ENCODE data around the gene COL6A2. TPM values are rescaled to one million over a fixed set of nuclear protein-coding genes. Genes with fewer than 3 reads are reported as not detected.

The COL6A2 gene
- total RNA-seq, 1 donor from 2014 or later, result 157 TPM

GRCh38 chr21:46062471-46063211 lies 35.3 kb upstream of the COL6A2 start:
- no peak for TF ChIP-seq CTCF (IDR thresholded peaks at IDR 0.05; ENCODE audit: borderline replicate concordance)
- DNase-seq, result no peak

GRCh38 chr21:46063227-46063626 lies 34.7 kb upstream of the COL6A2 start:
- intact Hi-C loops (cut with micrococcal nuclease), result no loop called here
- TF ChIP-seq CTCF (IDR thresholded peaks at IDR 0.05; ENCODE audit: borderline replicate concordance), result no peak
- Histone ChIP-seq H3K27me3 (ENCODE audit: low read depth) (peaks cover 9% of the 10 kb centered on the region), H3K36me3 (no peaks in the 10 kb centered on the region), H3K27ac (replicated peaks) (no peak overlapping the region), H3K4me1 (peaks cover 39% of the 10 kb centered on the region), H3K9me3 (replicated peaks) (peaks cover 27% of the 10 kb centered on the region), H3K4me3 (no peak overlapping the region)
- DNase-seq, result no peak

More at GRCh38 chr21:46062471-46063211, 35.3 kb upstream of the COL6A2 start:
- intact Hi-C loops (cut with micrococcal nuclease), result no loop called here
- Histone ChIP-seq H3K4me1 (peaks cover 35% of the 10 kb centered on the region), H3K27ac (replicated peaks) (no peak overlapping the region), H3K27me3 (ENCODE audit: low read depth) (peaks cover 3% of the 10 kb centered on the region), H3K4me3 (no peak overlapping the region), H3K9me3 (replicated peaks) (peaks cover 27% of the 10 kb centered on the region), H3K36me3 (no peaks in the 10 kb centered on the region)

- intact Hi-C loops (cut with micrococcal nuclease), result no loop called here
- Histone ChIP-seq H3K9me3 (replicated peaks) (peaks cover 27% of the 10 kb centered on the region), H3K4me3 (no peak overlapping the region), H3K4me1 (peaks cover 39% of the 10 kb centered on the region), H3K27ac (replicated peaks) (no peak overlapping the region), H3K27me3 (ENCODE audit: low read depth) (peaks cover 10% of the 10 kb centered on the region), H3K36me3 (no peaks in the 10 kb centered on the region)
- DNase-seq, result no peak
- TF ChIP-seq CTCF (IDR thresholded peaks at IDR 0.05; ENCODE audit: borderline replicate concordance), result no peak
Measured at GRCh38 chr21:46063734-46064680, 33.9 kb upstream of the COL6A2 start.

GRCh38 chr21:46064870-46065214 lies 33.1 kb upstream of the COL6A2 start:
- intact Hi-C loops (cut with micrococcal nuclease), result no loop called here
- DNase-seq, result no peak
- peak overlapping the region; percentile 23 for H3K4me3 ChIP-seq
- no peaks in the 10 kb centered on the region for H3K36me3 ChIP-seq
- H3K4me1 ChIP-seq, result peaks cover 39% of the 10 kb centered on the region
- peaks cover 27% of the 10 kb centered on the region for H3K9me3 ChIP-seq (replicated peaks)
- H3K27me3 ChIP-seq (ENCODE audit: low read depth), result peaks cover 10% of the 10 kb centered on the region
- no peak for TF ChIP-seq CTCF (IDR thresholded peaks at IDR 0.05; ENCODE audit: borderline replicate concordance)
- H3K27ac ChIP-seq (replicated peaks), result peak overlapping the region; percentile 81

DNA sequence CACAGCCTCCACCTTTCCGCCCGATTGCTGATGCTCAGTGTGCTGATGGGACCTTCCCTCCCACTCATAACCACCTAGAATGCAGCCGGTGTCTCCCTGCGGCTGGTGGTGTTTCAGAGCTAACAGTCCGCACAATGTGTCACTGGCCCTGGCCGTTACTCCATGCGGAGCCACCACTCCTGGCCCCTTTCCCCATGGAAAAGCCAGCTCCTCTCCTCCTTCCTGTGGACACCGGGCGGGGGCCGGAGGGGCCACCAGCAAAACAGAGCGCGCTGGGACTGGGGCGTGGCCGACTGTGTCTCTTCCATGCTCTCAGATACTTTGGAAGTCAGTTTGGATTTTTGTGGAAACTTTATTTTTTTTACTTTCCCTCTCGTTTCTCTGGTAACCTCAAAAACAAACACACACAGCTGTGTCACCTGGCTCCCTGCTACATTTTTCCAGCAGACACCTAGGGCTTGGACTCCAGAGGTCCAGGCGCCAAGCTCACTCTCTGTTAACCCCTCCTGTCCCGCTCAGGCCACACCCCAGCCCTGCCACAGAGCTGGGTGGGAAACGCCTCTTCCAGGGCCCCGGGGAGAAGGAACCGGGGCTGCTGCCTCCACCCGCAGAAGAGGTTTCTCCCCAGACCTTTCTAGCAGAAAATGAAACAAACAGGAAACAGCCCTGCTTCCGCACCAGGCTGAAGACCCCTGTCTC lies 32.5 kb upstream of the COL6A2 start:
- intact Hi-C loops (cut with micrococcal nuclease), result no loop called here
- peak; percentile 63 for DNase-seq
- H3K4me1 ChIP-seq, result peaks cover 35% of the 10 kb centered on the region
- H3K4me3 ChIP-seq, result peak overlapping the region; percentile 23
- peak overlapping the region; percentile 81 for H3K27ac ChIP-seq (replicated peaks)
- H3K36me3 ChIP-seq, result no peaks in the 10 kb centered on the region
- no peak for TF ChIP-seq CTCF (IDR thresholded peaks at IDR 0.05; ENCODE audit: borderline replicate concordance)
- H3K27me3 ChIP-seq (ENCODE audit: low read depth), result peaks cover 10% of the 10 kb centered on the region
- H3K9me3 ChIP-seq (replicated peaks), result peaks cover 27% of the 10 kb centered on the region
